ENCODE results near the gene RBFA.

The RBFA gene

GRCh38 chr18:80076379-80076778, 42.1 kb downstream of the RBFA start:
- DNase-seq: no peak

GRCh38 chr18:80077873-80078272, 43.6 kb downstream of the RBFA start:
- no peak for DNase-seq

Measured in NCI-H510A (cell line).